ENCODE data around the gene EYS. TPM values are rescaled to one million over a fixed set of nuclear protein-coding genes. Genes with fewer than 3 reads are reported as not detected.

The EYS gene
- total RNA-seq, 1 donor from 2014 or later, result not detected

GRCh38 chr6:63677282-63677681 is 2029.7 kb downstream of the EYS start:
- Histone ChIP-seq H3K36me3 (peaks cover 0 to 15% of the 10 kb centered on the region in 2 donors), H3K4me3 (no peak overlapping the region), H3K9me3 (no peaks in the 10 kb centered on the region), H3K27me3 (no peaks in the 10 kb centered on the region), H3K4me1 (peaks cover 0 to 8% of the 10 kb centered on the region in 2 donors), H3K27ac (no peak overlapping the region)
- TF ChIP-seq CTCF (IDR thresholded peaks at IDR 0.05), result no peak
- intact Hi-C loops (cut with DNase I), result no loop called here
- no peak for DNase-seq (ENCODE audit: low spot score in 2 of 2)

GRCh38 chr6:63676412-63677114 is 2030.5 kb downstream of the EYS start:
- no peak overlapping the region for H3K27ac ChIP-seq
- peaks cover 0 to 8% of the 10 kb centered on the region in 2 donors for H3K4me1 ChIP-seq
- H3K4me3 ChIP-seq, result no peak overlapping the region
- no peaks in the 10 kb centered on the region for H3K27me3 ChIP-seq
- H3K36me3 ChIP-seq, result peaks cover 0 to 15% of the 10 kb centered on the region in 2 donors
- no peak for TF ChIP-seq CTCF (IDR thresholded peaks at IDR 0.05)
- intact Hi-C loops (cut with DNase I), result no loop called here
- no peak for DNase-seq (ENCODE audit: low spot score in 2 of 2)
- no peaks in the 10 kb centered on the region for H3K9me3 ChIP-seq

- H3K27me3 ChIP-seq, result no peaks in the 10 kb centered on the region
- no peak overlapping the region for H3K4me3 ChIP-seq
- no peaks in the 10 kb centered on the region for H3K9me3 ChIP-seq
- no peak for DNase-seq (ENCODE audit: low spot score in 2 of 2)
- H3K27ac ChIP-seq, result no peak overlapping the region
- TF ChIP-seq CTCF (IDR thresholded peaks at IDR 0.05), result no peak
- intact Hi-C loops (cut with DNase I), result no loop called here
- H3K36me3 ChIP-seq, result peaks cover 0 to 8% of the 10 kb centered on the region in 2 donors
- peaks cover 0 to 8% of the 10 kb centered on the region in 2 donors for H3K4me1 ChIP-seq
These were observed 2031.9 kb downstream of the EYS start for GRCh38 chr6:63675138-63675537.

GRCh38 chr6:63674635-63675034 is 2032.4 kb downstream of the EYS start:
- H3K27ac ChIP-seq, result no peak overlapping the region
- TF ChIP-seq CTCF (IDR thresholded peaks at IDR 0.05), result no peak
- intact Hi-C loops (cut with DNase I), result no loop called here
- H3K4me1 ChIP-seq, result peaks cover 0 to 8% of the 10 kb centered on the region in 2 donors
- no peak overlapping the region for H3K4me3 ChIP-seq
- DNase-seq (ENCODE audit: low spot score in 2 of 2), result no peak
- no peaks in the 10 kb centered on the region for H3K9me3 ChIP-seq
- H3K36me3 ChIP-seq, result peaks cover 0 to 3% of the 10 kb centered on the region in 2 donors
- no peaks in the 10 kb centered on the region for H3K27me3 ChIP-seq

GRCh38 chr6:63673692-63674091 is 2033.3 kb downstream of the EYS start:
- peaks cover 0 to 3% of the 10 kb centered on the region in 2 donors for H3K36me3 ChIP-seq
- intact Hi-C loops (cut with DNase I), result no loop called here
- no peaks in the 10 kb centered on the region for H3K27me3 ChIP-seq
- H3K27ac ChIP-seq, result no peak overlapping the region
- no peak for TF ChIP-seq CTCF (IDR thresholded peaks at IDR 0.05)
- no peak for DNase-seq (ENCODE audit: low spot score in 2 of 2)
- H3K4me3 ChIP-seq, result no peak overlapping the region
- no peaks in the 10 kb centered on the region for H3K9me3 ChIP-seq
- peaks cover 0 to 8% of the 10 kb centered on the region in 2 donors for H3K4me1 ChIP-seq

All from ascending aorta (tissue), 2 donors.